COLO668 (cell line): ENCODE results near the gene TAF13.

ENCODE experiments used
- DNase-seq: peaks from one replicate; lab custom pipeline; 2025; ENCODE audit not compliant: unreplicated experiment; lab: John Stamatoyannopoulos, UW

TAF13 gene

GRCh38 chr1:109075531-109076490 lies at the start of gene TAF13:
Gene TAF13 (minus strand): TSS chr1:109076003. CDS start chr1:109075947, 56 bp downstream.
- DNase-seq, result peak; percentile 98

GRCh38 chr1:109120356-109120755 lies 44.6 kb upstream of the TAF13 start:
- no peak for DNase-seq

- no peak for DNase-seq
Measured at GRCh38 chr1:109118089-109118488, 42.3 kb upstream of the TAF13 start.

- DNase-seq, result peak; percentile 53
Measured at GRCh38 chr1:109116286-109116685, 40.5 kb upstream of the TAF13 start.

GRCh38 chr1:109115685-109116084 lies 39.9 kb upstream of the TAF13 start:
- DNase-seq, result no peak

GRCh38 chr1:109114342-109114674 lies 38.5 kb upstream of the TAF13 start:
- DNase-seq, result peak; percentile 60

GRCh38 chr1:109113590-109114341 lies 38.0 kb upstream of the TAF13 start, which contains the start of gene ELAPOR1:
Gene ELAPOR1 (plus strand): TSS chr1:109114115. CDS start chr1:109114184, 69 bp downstream.
- peak; percentile 95 for DNase-seq

GRCh38 chr1:109112652-109113285 lies 37.0 kb upstream of the TAF13 start:
- DNase-seq, result peak; percentile 99

GRCh38 chr1:109112056-109112651 lies 36.4 kb upstream of the TAF13 start:
- no peak for DNase-seq

GRCh38 chr1:109111386-109112055 lies 35.7 kb upstream of the TAF13 start:
- no peak for DNase-seq

- no peak for DNase-seq
Measured at GRCh38 chr1:109109906-109110305, 34.1 kb upstream of the TAF13 start.

GRCh38 chr1:109107785-109108184 lies 32.0 kb upstream of the TAF13 start:
- no peak for DNase-seq

- no peak for DNase-seq
Measured at GRCh38 chr1:109105881-109106280, 30.1 kb upstream of the TAF13 start.

- DNase-seq, result no peak
Measured at GRCh38 chr1:109104364-109105151, 28.8 kb upstream of the TAF13 start.

GRCh38 chr1:109099938-109100773 lies 24.4 kb upstream of the TAF13 start:
- peak; percentile 99 for DNase-seq

- DNase-seq, result no peak
Measured at GRCh38 chr1:109096120-109096519, 20.3 kb upstream of the TAF13 start.

GRCh38 chr1:109095631-109096030 lies 19.8 kb upstream of the TAF13 start:
- DNase-seq, result no peak

GRCh38 chr1:109094871-109095270 lies 19.1 kb upstream of the TAF13 start:
- DNase-seq, result no peak

- DNase-seq, result no peak
Measured at GRCh38 chr1:109094377-109094803, 18.6 kb upstream of the TAF13 start.
